ENCODE data around the gene BBOX1.

The BBOX1 gene

DNA sequence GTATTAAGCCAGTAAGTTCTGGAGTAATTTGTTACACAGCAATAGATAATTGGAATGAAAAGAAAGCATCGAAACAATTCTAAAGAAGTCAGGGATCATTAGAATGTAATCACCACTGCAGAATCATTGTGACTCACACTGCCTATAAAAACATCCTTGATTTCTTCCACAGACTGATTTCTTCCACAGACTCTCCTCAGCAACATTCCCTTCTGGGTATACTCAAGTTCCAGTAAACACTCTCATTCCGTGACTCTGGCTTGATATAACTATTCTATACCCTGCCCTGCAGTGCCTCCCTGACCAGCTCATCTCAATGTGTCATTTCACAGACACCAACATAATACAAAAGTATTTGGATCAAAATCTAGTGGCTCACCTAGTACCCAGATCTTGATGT lies 120.5 kb downstream of the BBOX1 start:
- DNase-seq (ENCODE audit: low read depth) = no peak
- in situ Hi-C loops (cut with HindIII; ENCODE audit: low sequenced_read_pairs) = no loop called here
- TF ChIP-seq, protein P1, sequence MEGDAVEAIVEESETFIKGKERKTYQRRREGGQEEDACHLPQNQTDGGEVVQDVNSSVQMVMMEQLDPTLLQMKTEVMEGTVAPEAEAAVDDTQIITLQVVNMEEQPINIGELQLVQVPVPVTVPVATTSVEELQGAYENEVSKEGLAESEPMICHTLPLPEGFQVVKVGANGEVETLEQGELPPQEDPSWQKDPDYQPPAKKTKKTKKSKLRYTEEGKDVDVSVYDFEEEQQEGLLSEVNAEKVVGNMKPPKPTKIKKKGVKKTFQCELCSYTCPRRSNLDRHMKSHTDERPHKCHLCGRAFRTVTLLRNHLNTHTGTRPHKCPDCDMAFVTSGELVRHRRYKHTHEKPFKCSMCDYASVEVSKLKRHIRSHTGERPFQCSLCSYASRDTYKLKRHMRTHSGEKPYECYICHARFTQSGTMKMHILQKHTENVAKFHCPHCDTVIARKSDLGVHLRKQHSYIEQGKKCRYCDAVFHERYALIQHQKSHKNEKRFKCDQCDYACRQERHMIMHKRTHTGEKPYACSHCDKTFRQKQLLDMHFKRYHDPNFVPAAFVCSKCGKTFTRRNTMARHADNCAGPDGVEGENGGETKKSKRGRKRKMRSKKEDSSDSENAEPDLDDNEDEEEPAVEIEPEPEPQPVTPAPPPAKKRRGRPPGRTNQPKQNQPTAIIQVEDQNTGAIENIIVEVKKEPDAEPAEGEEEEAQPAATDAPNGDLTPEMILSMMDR (IDR thresholded peaks at IDR 0.05; ENCODE audit: low read depth, low read length, missing control alignments) = no peak
- no peak overlapping the region for H3K4me3 ChIP-seq (ENCODE audit: low read depth, low read length)

DNA sequence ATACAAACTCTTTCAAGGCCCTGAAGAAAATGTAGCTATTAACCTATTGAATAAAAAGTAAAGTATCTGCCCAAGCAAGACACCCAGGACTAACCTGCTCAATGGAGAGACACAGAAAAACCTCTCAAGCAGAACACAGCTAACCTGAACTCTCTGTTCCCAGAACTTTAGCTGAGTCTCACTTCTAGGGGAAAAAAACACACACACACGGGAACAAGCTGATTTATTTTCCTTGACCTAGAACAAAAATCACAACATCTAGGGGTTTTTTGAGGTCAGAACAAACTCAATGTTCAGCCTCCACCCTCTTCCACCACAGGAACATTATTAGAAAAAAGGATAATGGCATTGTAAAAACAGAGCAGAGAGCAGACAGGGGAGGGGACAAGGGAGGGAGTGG lies 121.6 kb downstream of the BBOX1 start:
- no peak overlapping the region for H3K4me3 ChIP-seq (ENCODE audit: low read depth, low read length)
- in situ Hi-C loops (cut with HindIII; ENCODE audit: low sequenced_read_pairs) = no loop called here
- TF ChIP-seq, protein P1 (IDR thresholded peaks at IDR 0.05; ENCODE audit: low read depth, low read length, missing control alignments) = no peak

DNA sequence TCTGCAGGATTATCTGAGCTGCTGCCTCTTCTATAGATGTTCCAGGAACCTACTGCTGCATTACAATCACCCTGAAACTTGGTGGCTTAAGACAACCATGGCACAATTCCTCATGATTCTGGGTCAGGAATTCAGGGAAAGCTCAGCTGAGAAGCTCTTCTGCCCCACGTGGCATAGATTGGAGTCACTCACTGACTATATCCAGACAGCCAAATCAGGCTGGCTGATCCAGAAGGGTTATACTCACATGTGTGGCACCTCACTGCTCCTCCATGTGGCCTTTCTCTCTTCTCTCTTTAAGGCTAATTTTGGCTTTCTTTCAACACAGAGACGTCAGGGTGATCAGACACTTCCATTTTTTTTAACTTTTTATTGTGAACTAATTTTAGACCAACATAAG lies 125.5 kb downstream of the BBOX1 start:
- in situ Hi-C loops (cut with HindIII; ENCODE audit: low sequenced_read_pairs) = no loop called here
- DNase-seq (ENCODE audit: low read depth) = no peak
- TF ChIP-seq, protein P1 (IDR thresholded peaks at IDR 0.05; ENCODE audit: low read depth, low read length, missing control alignments) = no peak
- H3K4me3 ChIP-seq (ENCODE audit: low read depth, low read length) = no peak overlapping the region

More for the DNA sequence above, 121.6 kb downstream of the BBOX1 start:
- DNase-seq (ENCODE audit: low read depth) = no peak

DNA sequence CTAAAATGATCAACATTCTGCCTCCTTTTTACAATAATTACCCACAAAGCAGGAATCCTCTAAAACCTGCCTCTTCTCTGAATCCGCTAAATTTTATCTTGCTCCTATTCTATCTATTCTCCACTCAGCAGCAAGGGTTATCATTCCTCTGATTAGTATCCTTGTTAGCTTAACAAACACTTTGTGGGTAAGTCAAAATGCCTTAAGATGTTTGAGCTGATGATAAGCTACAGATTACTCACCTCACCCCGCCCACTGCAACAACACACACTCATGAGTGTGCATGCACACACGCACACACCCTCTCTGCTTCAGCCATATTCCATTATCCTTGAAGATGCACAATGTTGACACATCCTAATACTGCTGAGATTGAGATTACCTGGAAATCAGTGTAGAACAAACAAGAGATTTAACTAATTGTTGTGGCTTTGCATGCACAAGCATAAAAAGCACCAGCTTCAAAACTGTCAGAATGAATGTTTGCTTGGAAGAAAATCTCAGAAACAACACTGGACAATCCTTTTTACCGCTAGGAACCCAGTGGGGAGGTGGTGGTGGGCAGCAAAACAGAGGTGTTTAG lies 130.9 kb downstream of the BBOX1 start:
- in situ Hi-C loops (cut with HindIII; ENCODE audit: low sequenced_read_pairs) = no loop called here
- TF ChIP-seq, protein P1 (IDR thresholded peaks at IDR 0.05; ENCODE audit: low read depth, low read length, missing control alignments) = no peak
- H3K4me3 ChIP-seq (ENCODE audit: low read depth, low read length) = no peak overlapping the region
- no peak for DNase-seq (ENCODE audit: low read depth)

DNA sequence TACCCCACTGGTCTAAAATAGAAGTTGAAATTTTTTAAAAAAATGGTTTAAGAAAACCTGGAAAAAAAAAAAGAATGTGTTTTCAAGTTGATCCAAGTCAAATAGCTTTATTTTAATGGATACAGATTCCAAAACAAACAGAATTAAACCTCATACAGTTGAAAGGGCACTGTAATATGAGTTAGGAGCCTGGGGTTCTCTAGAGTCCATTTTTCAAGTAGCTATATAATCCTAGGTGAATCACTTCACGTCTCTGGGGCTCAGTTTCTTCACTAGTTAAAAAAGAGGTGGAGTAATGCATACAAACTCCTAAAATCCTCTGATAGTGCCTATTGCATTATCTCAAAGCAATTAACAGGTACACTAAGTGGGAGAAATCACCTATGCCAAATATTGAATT lies 132.9 kb downstream of the BBOX1 start:
- TF ChIP-seq, protein P1 (IDR thresholded peaks at IDR 0.05; ENCODE audit: low read depth, low read length, missing control alignments) = no peak
- no peak overlapping the region for H3K4me3 ChIP-seq (ENCODE audit: low read depth, low read length)
- in situ Hi-C loops (cut with HindIII; ENCODE audit: low sequenced_read_pairs) = no loop called here
- DNase-seq (ENCODE audit: low read depth) = no peak

DNA sequence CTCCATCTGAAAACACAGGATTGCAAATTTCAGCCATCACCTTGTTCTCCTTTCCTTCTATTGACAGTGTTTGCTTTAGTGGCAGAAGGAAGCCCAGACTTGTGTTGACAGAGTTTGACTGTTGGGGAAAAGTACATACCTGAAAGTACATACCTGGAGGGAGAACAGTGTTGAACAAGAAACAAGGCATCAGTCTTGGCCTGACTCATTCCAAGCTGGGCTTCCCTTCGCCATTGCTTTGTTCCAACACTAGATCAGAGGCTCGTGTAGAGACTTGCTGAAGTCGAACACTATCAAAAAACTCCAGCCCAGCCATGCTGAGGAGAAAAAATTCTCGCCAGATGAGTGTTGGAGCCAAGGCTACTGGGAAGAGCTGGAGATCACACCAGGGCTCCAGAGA lies 133.4 kb downstream of the BBOX1 start:
- in situ Hi-C loops (cut with HindIII; ENCODE audit: low sequenced_read_pairs) = no loop called here
- TF ChIP-seq, protein P1 (IDR thresholded peaks at IDR 0.05; ENCODE audit: low read depth, low read length, missing control alignments) = no peak
- H3K4me3 ChIP-seq (ENCODE audit: low read depth, low read length) = no peak overlapping the region
- DNase-seq (ENCODE audit: low read depth) = no peak

Data from astrocyte of the cerebellum (primary cell).